ENCODE measurements around the gene ETFRF1. TPM values are rescaled to one million over a fixed set of nuclear protein-coding genes. Genes with fewer than 3 reads are reported as not detected.

ETFRF1 gene
- total RNA-seq, 1 experiment from 2014 or later, result 43.1 TPM

GRCh38 chr12:25213338-25213737, 18.3 kb downstream of the ETFRF1 start:
- no peak for DNase-seq (ENCODE audit: low spot score)

GRCh38 chr12:25236190-25236589, 41.2 kb downstream of the ETFRF1 start:
- DNase-seq (ENCODE audit: low spot score), result no peak

- no peak for DNase-seq (ENCODE audit: low spot score)
These were observed 41.6 kb downstream of the ETFRF1 start for GRCh38 chr12:25236626-25237025.

DNA sequence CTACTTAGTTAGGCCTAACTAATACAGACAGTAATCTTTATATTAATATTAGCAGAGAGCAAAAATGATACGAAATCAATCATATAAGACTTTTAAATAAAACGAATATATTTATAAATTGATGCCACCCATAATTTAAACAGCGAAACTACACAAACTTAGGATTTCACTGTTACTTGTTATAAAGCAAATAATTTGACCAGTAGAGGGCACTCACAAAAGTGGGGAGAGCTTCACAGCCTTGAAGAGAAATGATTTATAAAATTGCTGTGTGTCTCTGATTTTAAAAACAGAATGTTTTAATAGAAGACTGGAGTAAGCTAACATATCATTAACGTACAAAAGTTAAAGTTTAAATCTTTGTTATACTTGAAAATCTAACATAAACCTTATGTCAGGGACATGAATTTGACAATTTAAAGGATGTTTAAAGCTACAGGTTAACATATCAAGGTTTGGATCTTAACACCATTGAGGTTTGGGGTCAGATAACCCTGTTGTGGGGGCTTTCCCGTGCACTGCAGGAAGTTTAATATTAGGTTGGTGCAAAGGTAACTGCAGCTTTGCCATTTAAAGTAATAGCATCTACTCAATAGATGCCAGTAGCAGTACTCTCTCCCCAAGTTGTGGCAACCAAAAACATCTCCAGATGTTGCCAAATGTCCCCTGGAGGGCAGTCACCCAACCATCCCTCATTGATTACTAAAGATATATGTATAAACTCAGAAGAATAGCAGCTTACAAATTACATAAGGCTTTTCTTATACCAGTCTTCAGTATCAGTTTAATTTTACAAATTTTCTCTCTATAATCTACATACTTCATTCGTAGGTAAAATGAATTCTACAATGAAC, 46.4 kb downstream of the ETFRF1 start:
- DNase-seq (ENCODE audit: low spot score), result peak; percentile 13

GRCh38 chr12:25242981-25243679, 48.1 kb downstream of the ETFRF1 start:
- DNase-seq (ENCODE audit: low spot score), result no peak

GRCh38 chr12:25243680-25243990, 48.6 kb downstream of the ETFRF1 start:
- DNase-seq (ENCODE audit: low spot score), result no peak

DNA sequence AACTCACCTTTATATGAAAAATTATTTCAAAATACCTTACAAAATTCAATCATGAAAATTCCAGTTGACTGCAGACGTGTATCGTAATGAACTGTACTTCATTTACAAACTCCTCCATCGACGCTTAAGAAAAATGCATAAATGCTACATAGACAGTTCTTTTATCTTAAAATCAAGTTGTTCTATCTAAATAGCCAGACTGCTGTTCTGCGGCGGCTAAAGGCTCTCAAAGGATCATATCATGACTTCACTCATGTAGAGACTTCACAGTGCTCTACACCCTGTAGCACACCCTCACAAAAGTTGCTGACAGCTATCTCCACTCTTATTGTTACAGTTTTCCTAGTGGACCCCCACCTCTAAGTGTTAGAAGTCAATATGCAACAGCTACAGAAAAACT, 50.5 kb downstream of the ETFRF1 start:
- DNase-seq (ENCODE audit: low spot score), result no peak

- DNase-seq (ENCODE audit: low spot score), result no peak
These were observed 53.1 kb downstream of the ETFRF1 start for GRCh38 chr12:25248137-25248536.

DNA sequence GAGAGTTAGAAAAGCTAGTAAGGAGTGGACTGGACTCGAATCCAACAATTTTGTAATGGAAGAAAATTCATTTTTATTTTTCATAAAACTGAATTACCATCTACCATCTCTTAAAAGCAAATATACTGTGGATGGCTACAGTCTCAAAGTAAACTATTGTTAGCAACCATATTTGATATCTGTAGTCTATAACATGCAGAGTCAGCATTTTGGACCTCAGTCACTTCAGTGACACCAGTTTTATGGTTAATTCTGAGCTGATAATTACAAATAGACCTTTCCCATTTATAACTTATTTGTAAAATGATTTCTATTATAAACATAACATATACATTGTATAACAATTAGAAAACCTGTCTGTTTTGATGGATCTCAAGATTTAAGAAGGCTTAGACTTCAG, 53.7 kb downstream of the ETFRF1 start:
- DNase-seq (ENCODE audit: low spot score), result no peak

GRCh38 chr12:25249931-25250738, 55.1 kb downstream of the ETFRF1 start:
- DNase-seq (ENCODE audit: low spot score), result no peak

DNA sequence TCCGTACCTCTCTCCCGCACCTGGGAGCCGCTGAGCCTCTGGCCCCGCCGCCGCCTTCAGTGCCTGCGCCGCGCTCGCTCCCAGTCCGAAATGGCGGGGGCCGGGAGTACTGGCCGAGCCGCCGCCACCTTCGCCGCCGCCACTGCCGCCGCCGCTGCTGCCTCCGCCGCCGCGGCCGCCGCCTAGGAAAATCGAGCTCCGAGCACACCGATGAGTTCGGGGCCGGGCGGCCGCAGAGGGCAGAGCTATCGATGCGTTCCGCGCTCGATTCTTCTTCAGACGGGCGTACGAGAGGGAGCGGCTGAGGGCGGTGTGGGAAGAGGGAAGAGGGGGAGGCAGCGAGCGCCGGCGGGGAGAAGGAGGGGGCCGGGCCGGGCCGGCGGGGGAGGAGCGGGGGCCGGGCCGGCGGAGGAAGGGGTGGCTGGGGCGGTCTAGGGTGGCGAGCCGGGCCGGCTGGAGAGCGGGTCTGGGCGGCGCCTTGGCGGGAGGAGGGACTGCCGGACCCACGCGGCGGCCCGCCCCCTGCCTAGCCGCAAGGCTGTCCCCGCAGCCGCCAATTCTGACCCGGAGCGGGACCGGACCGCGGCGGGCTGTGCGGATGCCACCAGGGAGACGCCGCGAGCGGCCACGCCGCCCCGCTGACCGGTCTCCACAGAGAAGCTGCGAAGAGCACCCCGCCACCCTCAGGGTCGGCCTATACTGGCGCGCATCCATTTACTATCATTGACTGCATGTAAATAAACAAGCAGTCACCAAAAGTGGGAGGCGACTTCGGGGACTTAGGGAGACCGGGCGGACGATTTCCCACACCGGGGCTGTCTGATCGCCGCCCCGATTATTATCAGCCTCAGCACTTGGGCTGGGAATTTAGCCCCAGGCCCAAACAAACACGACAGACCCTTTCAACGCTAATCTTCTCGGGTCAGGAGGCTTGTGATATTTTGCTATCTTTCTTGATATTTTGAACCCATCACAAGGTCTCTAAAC, 56.0 kb downstream of the ETFRF1 start, which contains the start of gene KRAS:
KRAS (minus strand) TSS at position 186 of the 987 bp plus-strand sequence.
- DNase-seq (ENCODE audit: low spot score), result peak; percentile 97

GRCh38 chr12:25251769-25252168, 56.7 kb downstream of the ETFRF1 start:
- DNase-seq (ENCODE audit: low spot score), result no peak

DNA sequence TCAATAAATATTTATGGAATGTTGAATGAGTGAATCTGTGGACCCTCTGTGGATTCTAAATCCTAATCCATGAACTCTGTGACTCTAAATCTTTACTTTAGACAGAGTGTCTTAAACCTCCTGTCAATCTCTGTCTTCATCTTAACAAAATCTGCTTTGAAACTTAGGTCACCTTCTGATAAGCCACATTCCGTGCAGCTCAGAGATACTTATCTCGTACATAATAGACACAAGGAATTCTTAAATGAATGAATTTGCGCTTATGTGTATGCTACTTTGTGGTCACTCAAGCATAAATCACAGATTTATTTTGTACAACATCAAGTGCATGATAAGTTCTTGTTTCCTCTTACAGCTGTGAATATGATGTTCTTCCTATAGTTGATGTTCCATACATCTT, 57.9 kb downstream of the ETFRF1 start:
- no peak for DNase-seq (ENCODE audit: low spot score)

DNA sequence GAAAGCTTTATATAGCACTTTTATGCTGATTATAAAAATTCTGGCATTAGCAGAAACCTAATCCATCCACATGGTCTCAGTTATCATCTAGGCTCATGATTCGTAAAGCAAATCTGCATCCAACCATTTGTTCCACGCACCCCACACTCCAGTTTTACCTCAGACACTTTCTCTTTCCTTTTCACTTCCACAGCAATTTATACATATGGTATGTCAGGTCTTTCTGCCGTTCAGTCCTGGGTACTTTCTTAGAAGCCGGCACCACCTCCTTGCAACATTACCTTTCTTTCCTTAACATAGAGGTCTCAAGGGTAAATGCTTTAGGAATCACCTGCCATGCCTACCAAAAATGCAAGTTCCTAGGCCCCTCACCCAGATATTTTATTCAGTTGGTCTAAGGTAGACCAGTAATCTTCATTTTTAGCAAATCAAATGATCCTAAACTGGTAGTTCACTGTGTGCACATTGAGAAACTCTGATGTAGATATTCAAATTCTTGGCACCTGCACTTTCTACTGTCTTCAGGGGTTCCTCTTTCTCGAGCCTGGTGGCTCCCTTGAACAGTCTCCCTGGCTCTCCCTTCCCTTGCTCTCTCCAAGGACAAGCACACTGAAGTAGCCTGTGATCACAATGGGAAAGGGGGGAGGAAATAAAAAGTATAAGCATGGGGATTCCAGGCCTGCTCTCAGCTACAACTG, 58.5 kb downstream of the ETFRF1 start:
- no peak for DNase-seq (ENCODE audit: low spot score)

DNA sequence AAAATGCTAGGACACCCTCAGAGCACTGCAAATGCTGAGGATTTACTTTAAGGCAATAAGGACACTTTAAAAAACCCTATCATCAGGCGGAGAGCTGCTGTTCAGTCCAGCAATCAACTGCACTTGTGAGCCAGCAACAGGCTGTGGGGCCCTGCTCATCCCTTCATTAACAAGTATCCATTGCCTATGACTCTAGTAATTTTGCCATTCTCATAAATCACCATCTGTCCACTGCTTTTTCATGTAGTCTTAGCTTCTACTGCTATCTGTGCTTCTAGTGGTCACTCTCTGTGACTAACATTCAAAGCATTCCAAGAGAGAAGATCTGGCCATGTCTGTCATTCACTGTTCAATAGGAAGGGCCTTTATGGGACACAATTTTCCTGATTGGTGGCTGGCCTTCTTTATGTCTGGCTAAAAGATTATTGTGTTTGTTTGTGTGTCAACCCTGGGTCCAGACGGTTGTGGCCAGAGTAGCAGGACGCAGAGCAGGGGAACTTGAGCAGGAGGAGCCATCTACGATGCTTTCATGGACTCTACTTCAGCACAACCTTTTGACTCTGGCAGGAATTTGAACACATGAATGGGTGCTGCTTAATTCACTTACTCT, 59.3 kb downstream of the ETFRF1 start:
- DNase-seq (ENCODE audit: low spot score), result no peak

Other genes starting within 250 kb of the ETFRF1 start
- 114 and 117 TPM in 2 replicates for gene BCAT1, start 246.1 kb upstream of the ETFRF1 start, total RNA-seq (2014; rRNA removed; shearing (Covaris generic))
- 0.23 and 0.60 TPM in 2 replicates for gene DNAI7, start 77 bp upstream of the ETFRF1 start, total RNA-seq (2014; rRNA removed; shearing (Covaris generic))
- 7.3 and 11.1 TPM in 2 replicates for gene KRAS, start 55.7 kb downstream of the ETFRF1 start, total RNA-seq (2014; rRNA removed; shearing (Covaris generic))

All from H4 (cell line).